HepG2 (cell line): ENCODE measurements around the gene PPAN. TPM values are rescaled to one million over a fixed set of nuclear protein-coding genes. Genes with fewer than 3 reads are reported as not detected.

ENCODE experiments used
- ATF6 ChIP-seq: sonication (generic); formaldehyde crosslinking; conservative IDR thresholded peaks from 2 replicates; pipeline ENCODE4 v1.4.0; 2020; ENCODE audit warnings: missing genetic modification reagents
- HNRNPL ChIP-seq: fragments of 200-400 bp; formaldehyde crosslinking; IDR thresholded peaks from 2 replicates; pipeline ENCODE4 v1.6.1; 2017; ENCODE audit warnings: mild to moderate bottlenecking, low read depth, low read length
- NR3C1 ChIP-seq: sonication (generic); formaldehyde crosslinking; IDR thresholded peaks from 2 replicates; pipeline ENCODE4 v1.4.0; 2020; ENCODE audit warnings: missing genetic modification reagents
- THRA ChIP-seq: sonication (generic); formaldehyde crosslinking; IDR thresholded peaks from 2 replicates; pipeline ENCODE4 v1.4.0; 2020; ENCODE audit warnings: missing genetic modification reagents, borderline replicate concordance
- ZNF329 ChIP-seq: sonication (generic); formaldehyde crosslinking; IDR thresholded peaks from 2 replicates; pipeline ENCODE4 v1.9.0; 2021; ENCODE audit warnings: low read depth, mild to moderate bottlenecking, missing genetic modification reagents
- ZNF556 ChIP-seq: sonication (generic); formaldehyde crosslinking; IDR thresholded peaks from 2 replicates; pipeline ENCODE4 v1.4.0; 2020; ENCODE audit warnings: mild to moderate bottlenecking, missing genetic modification reagents, borderline replicate concordance
- ZNF687 ChIP-seq: sonication (generic); formaldehyde crosslinking; IDR thresholded peaks from 2 replicates; pipeline ENCODE4 v1.5.1; 2020; ENCODE audit warnings: mild to moderate bottlenecking, missing genetic modification reagents, moderate library complexity
- ZNF747 ChIP-seq: sonication (generic); formaldehyde crosslinking; IDR thresholded peaks from 2 replicates; pipeline ENCODE4 v1.8.1; 2023; ENCODE audit warnings: missing genetic modification reagents, mild to moderate bottlenecking, borderline replicate concordance
- polyA plus RNA-seq, 8 experiments: library from polyadenylated mRNA; depleted of rRNA in 3 of 8; stranded (reverse) in 7 of 8; unstranded in 1 of 8; fragments of >200 nt; fragmentation: Illumina TruSeq in 4 of 8; extraction: Trizol in 4 of 8; gene quantifications; 2 replicates each; pipeline versions ENCODE4 v1.2.1 to v1.2.3, GENCODE V29; 2011 to 2016; ENCODE audit warnings: low read depth in 4 of 8, missing spikeins in 1 of 8, mixed read lengths in 1 of 8; ENCODE audit not compliant: insufficient read depth in 1 of 8
- total RNA-seq, 5 experiments: library from RNA; depleted of rRNA; stranded (reverse); fragments of >200 nt; fragmentation: Illumina TruSeq; extraction: Trizol; gene quantifications; 2 replicates each; pipeline ENCODE4 v1.2.3, GENCODE V29; 2016; ENCODE audit warnings: low read depth in 1 of 5

The PPAN gene
- total and polyA plus RNA-seq, 2 of the 13 experiments (the other 11 are each of a cell fraction or from before 2014, with no cell fraction given), result 36.2 to 41.9 TPM

GRCh38 chr19:10070730-10071446, 35.3 kb upstream of the PPAN start (continued):
- TF ChIP-seq ATF6 (CRISPR knock-in tag), result no peak
- no peak for TF ChIP-seq ZNF556
- TF ChIP-seq HNRNPL, result 0 out of 2 replicates have a peak, but pooled peaks have one; percentile 49
- TF ChIP-seq ZNF329 (CRISPR knock-in tag), result no peak
- TF ChIP-seq NR3C1, result no peak
- TF ChIP-seq THRA (CRISPR knock-in tag), result peak; percentile 58; the same call in 1 of the 2 replicates
- peak; percentile 42; the same call in 1 of the 2 replicates for TF ChIP-seq ZNF687 (CRISPR knock-in tag)
- no peak for TF ChIP-seq ZNF747 (CRISPR knock-in tag)
